ENCODE results near the gene CDC6. TPM values are rescaled to one million over a fixed set of nuclear protein-coding genes. Genes with fewer than 3 reads are reported as not detected.

The CDC6 gene
- total and polyA plus RNA-seq, 2 of the 8 experiments (the other 6 are each of a cell fraction or from before 2014, with no cell fraction given), result 50.5 to 140 TPM

GRCh38 chr17:40330850-40331470 lies 43.3 kb downstream of the CDC6 start:
- peaks cover 0 to 4% (median 1%) of the 10 kb centered on the region in 4 experiments; a peak in 3 of 7 replicates for H3K4me1 ChIP-seq (replicated peaks in 1 of 4; ENCODE audit: control insufficient read depth in 3 of 4, insufficient read depth in 4 of 4, low read length in 3 of 4)
- ChIA-PET CTCF (ENCODE audit: partially characterized antibody) (interaction anchor here (0.6 to 39.2 kb wide), 6 partner anchors 12 to 51 kb away, joined by 3 to 1198 read pairs (median 6); partner anchors contain the start of genes GJD3 and RARA), POLR2A (ENCODE audit: partially characterized antibody) (interaction anchor here (0.9 to 3.1 kb wide), 7 partner anchors 9 to 41 kb away, joined by 3 to 22 read pairs (median 3); partner anchors contain the start of gene RARA)
- H2BK15ac ChIP-seq (ENCODE audit: low read length), result no peak overlapping the region
- no peak overlapping the region for H3K4me2 ChIP-seq (ENCODE audit: insufficient read depth in 1 of 2, low read depth in 2 of 2, low read length in 2 of 2)
- peaks cover 15 to 16% of the 10 kb centered on the region in 2 experiments for H4K20me1 ChIP-seq (replicated peaks in 1 of 2; ENCODE audit: control insufficient read depth in 1 of 2, insufficient read depth in 2 of 2, low read length in 2 of 2)
- 88% methylated on average over 10 of the region's 10 CpGs; no CpG with 5 or more reads in 1 of the 2 experiments for WGBS, 2 experiments (ENCODE audit: extremely low coverage in 1 of 2, insufficient coverage in 1 of 2, insufficient read length in 1 of 2, insufficient replicate concordance in 2 of 2, low coverage in 1 of 2, low lambda C conversion rate in 2 of 2, missing lambda C conversion rate in 1 of 2)
- H2AK5ac ChIP-seq (ENCODE audit: low read depth, low read length), result no peak overlapping the region
- H3K23ac ChIP-seq (ENCODE audit: insufficient read length), result no peak overlapping the region
- FAIRE-seq, result no peak
- H3K23me2 ChIP-seq (ENCODE audit: low read depth, low read length), result no peaks in the 10 kb centered on the region
- H3K27me3 ChIP-seq (replicated peaks in 1 of 4; ENCODE audit: control insufficient read depth in 3 of 4, extremely low read depth in 1 of 4, insufficient read depth in 3 of 4, low read length in 3 of 4), result peaks cover 0 to 8% (median 2%) of the 10 kb centered on the region in 4 experiments; a peak in 4 of 7 replicates
- H2BK20ac ChIP-seq (ENCODE audit: low read length), result no peak overlapping the region
- no peak overlapping the region for H2BK5ac ChIP-seq (ENCODE audit: low read depth, low read length)
- no peak overlapping the region for H4K91ac ChIP-seq (replicated peaks; ENCODE audit: insufficient read length, low read length)
- H3K18ac ChIP-seq (ENCODE audit: extremely low read depth, low read length), result no peak overlapping the region
- H2AFZ ChIP-seq (ENCODE audit: low read length), result no peak overlapping the region
- H3K36me3 ChIP-seq (ENCODE audit: control insufficient read depth in 2 of 4, insufficient read depth in 4 of 4, low read length in 3 of 4), result no peaks in the 10 kb centered on the region
- no peak overlapping the region for H3K27ac ChIP-seq (ENCODE audit: low read depth, low read length)
- no peak overlapping the region for H4K8ac ChIP-seq (ENCODE audit: extremely low read depth, insufficient read depth, low read length)
- peaks cover 9% of the 10 kb centered on the region; the same call in 1 of the 2 replicates for H3K79me1 ChIP-seq (ENCODE audit: low read depth, low read length)
- no peak overlapping the region for H3K4ac ChIP-seq (replicated peaks; ENCODE audit: insufficient read length, low read depth, low read length)
- no peak for TF ChIP-seq RAD21 (IDR thresholded peaks at IDR 0.05 in 1 of 2, conservative IDR thresholded peaks at IDR 0.05 in 1 of 2; ENCODE audit: low read depth in 2 of 2, low read length in 2 of 2)
- H3K9me3 ChIP-seq (ENCODE audit: insufficient read depth in 2 of 2, low read depth in 1 of 2, low read length in 1 of 2), result no peaks in the 10 kb centered on the region
- no peak overlapping the region for H3K4me3 ChIP-seq (ENCODE audit: extremely low read depth in 1 of 4, insufficient read depth in 2 of 4, low read depth in 3 of 4, low read length in 4 of 4)
- no peak overlapping the region for H3K14ac ChIP-seq (ENCODE audit: insufficient read length)
- H2BK12ac ChIP-seq (ENCODE audit: low read depth, low read length), result no peak overlapping the region
- no peak for DNase-seq (ENCODE audit: low read depth in 1 of 2, low spot score in 2 of 2)
- H3K56ac ChIP-seq (replicated peaks; ENCODE audit: insufficient read length, low read depth, low read length), result no peak overlapping the region
- no peak overlapping the region for H2BK120ac ChIP-seq (replicated peaks; ENCODE audit: low read depth, low read length)
- H3K9ac ChIP-seq (replicated peaks in 1 of 4; ENCODE audit: extremely low read depth in 1 of 4, low read depth in 3 of 4, low read length in 3 of 4), result no peak overlapping the region
- peaks cover 0 to 6% of the 10 kb centered on the region in 2 experiments; a peak in 1 of 4 replicates for H3K79me2 ChIP-seq (ENCODE audit: control insufficient read depth in 1 of 2, insufficient read depth in 2 of 2, low read length in 2 of 2)
- no peak overlapping the region for H4K5ac ChIP-seq (ENCODE audit: insufficient read length, low read depth, low read length)
